Raji (cell line): ENCODE data around the gene DECR2.

Experiments used
- POLR2A ChIP-seq: IDR thresholded peaks from 2 replicates; pipeline ENCODE4 v1.6.1; 2011; ENCODE audit warnings: low read depth, low read length, control low read depth; ENCODE audit not compliant: insufficient read depth

The DECR2 gene

DNA sequence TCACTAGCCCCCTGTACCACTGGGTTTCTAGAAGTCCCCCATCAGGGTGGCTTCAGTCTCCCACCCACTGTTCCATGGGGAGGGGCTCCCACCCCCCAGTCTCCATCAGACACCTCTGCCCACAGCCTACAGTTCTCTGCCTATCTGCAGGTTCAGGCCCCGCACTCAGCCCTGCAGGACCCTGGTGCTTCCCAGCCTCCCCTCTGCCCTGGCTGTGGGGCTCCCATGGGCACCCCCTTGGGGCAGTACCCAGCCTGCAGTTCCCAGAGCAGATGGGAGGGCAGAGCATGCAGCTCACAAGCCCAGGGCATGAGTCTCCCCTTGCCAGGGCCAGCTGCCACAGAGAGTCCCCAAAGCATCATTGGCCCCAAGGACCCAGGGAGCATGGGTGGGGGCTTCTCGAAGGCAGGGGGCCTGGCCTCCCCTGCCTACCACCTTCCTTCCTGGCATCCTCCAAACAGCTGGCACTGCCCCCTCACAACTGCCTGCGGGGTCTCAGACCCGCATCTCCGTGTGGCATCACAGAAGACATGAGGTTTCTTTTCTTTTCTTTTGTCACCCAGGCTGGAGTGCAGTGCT, 28.6 kb upstream of the DECR2 start:
- no peak for TF ChIP-seq POLR2A

DNA sequence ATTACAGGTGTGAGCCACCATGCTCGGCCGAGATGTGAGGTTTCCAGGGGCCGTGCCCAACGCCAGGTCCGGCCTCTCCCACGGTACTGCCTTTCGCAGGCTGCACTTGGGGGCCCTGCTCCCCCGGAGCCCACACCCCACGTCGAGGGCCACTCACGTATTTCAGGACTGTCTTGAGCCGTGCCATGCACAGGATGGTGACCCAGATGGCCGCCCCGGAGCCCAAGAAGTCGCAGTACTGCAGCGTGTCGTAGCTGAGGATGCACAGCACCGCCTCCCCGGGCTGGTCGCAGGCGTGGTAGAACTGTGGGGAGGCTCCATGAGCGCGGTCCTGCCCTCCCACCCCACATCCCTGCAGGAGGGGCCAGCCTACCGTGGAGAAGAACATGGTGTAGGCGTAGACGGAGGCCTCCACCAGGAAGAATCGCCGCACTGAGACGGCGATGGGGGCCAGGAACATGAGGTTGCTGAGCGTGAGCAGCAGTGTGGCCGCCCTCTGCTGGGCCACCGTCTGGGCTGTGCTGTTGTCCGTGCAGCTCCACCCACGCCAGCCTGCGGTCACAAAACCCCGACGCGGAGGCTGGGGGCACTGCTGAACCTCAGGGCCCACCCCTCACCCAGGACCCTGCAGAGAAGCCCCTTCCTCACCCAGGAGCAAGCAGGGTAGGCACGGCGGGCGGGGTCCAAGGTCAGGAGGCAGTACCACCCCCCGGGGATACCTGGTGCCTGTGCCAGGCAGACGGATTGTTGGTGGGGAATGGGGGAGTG, 27.7 kb upstream of the DECR2 start:
- TF ChIP-seq POLR2A: no peak

DNA sequence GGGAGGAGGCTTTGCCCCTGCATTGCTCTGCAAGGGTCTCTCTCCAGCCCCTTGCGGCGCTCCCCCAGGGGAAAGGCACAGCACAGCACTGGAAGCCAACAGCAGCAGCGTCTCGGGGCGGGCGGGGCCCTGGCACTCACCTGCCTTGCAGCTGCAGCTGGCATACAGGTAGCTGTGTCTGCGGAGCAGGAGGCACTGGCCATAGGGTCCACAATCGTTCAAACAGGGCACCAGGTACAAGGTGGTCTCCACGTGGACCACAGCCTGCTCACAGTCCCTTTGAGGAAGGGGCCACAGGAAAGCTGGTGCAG, 27.1 kb upstream of the DECR2 start:
- TF ChIP-seq POLR2A: no peak

DNA sequence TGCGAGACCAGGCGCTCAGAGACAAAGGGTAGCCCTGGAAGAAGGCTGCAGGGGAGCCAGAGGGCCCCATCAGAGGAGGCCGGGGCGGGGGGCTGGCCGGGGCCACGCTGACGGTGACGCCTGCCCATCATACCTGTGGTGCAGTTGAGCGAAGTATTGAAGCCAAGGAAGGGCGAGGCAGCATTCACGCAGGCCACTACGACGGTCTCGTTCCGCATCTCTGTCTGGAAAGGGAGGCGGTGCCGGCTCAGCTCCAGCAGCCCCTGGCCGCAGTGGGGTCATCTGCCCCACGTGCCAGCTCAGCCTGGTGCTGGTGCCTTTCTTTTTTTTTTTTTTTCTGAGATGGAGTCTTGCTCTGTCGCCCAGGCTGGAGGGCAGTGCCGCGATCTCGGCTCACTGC, 26.5 kb upstream of the DECR2 start:
- no peak for TF ChIP-seq POLR2A

DNA sequence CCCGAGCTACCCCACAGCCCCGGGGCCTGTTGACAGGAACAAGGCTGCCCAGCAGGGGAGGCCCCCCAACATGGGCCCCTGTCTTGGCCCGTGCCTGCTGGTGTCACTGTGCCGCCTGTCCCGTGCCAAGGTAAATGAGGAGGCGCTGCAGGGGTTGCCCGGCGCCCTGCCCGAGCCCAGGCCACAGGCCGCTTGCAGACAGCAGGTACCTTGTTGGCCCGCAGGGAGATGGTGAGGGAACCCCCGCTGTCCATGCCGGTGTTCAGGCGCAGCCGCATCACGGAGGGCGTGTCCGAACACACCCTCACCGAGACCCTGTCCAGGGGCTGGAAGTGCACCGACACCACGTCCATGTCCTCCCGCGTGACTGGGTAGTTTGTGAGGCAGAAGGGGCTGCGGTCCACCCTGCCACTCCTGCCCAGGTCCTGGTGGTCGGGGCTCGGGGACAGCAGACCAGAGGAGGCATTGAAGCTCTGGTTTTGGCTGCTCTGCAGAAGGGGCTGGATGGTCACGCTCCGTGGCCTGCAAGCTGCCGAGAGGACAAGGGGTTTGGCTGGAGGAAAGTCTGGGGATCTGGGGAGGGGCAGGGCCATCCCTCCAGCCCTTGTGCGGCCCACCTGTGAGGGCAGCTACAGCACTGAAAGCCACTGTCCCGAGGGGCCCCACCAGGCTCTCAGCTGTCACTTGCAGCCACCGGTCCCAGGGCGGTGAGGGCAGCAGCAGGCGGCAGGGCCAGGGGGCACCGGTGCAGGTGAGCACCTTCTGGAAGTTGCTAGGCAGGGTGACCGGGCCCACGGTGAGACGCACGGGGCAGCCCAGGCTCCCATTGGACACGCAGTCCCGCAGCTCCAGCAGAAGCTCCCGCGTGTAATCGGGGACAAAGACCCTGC, 25.5 kb upstream of the DECR2 start:
- TF ChIP-seq POLR2A: no peak

DNA sequence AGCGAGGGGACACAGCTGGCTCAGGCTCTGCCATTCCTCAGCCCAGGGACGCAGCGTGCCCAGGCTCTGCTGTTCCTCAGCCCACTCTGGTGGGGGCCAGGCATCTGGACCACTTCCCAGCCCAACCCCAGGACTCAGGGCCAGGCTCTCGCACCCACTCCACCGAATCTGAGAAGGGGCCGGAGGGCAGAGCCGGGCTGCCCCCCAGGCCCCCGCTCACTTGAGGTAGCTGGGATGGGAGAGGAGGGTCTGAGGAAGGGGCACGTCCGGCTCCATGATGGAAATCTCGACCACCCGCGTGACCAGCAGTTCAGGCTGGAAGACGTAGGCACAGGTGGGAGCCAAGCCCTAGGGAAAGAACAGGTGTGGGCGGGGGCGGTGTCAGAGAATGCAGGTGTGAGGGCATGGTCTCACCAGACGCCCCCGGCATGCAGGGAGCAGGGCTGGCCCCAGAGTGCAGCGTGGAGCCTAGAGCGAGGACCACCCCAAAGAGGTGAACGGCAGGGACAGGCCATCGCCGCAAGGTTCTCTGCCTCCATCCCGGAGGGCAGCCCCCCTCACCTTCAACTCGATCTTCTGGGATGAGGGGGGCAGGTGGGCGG, 24.8 kb upstream of the DECR2 start:
- TF ChIP-seq POLR2A: no peak

DNA sequence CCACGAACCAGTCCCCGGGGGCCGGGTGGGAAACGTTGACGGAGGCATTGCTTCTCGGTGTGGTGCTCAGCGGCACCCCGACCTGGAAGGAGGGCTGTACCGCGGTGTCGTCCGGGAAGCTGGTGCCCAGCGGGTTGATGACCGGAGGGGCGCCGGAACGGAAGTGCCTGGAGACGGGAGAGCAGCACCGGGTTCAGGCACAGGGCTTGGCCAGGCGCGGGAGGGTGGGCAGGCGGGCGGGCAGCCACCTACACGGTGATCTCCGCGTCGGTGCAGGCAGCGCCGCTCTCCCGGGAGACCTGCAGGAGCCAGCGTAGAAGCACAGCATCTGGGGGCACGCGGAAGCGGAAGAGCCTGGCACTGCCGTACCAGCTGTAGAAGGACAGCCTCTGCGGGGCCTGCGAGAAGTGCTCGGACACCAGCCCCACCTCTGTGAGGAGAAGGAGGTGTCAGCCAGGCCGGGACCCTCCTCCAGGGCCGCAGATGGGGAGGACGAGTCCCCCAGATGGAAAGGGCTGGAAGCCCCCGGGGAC, 24.2 kb upstream of the DECR2 start:
- TF ChIP-seq POLR2A: no peak

DNA sequence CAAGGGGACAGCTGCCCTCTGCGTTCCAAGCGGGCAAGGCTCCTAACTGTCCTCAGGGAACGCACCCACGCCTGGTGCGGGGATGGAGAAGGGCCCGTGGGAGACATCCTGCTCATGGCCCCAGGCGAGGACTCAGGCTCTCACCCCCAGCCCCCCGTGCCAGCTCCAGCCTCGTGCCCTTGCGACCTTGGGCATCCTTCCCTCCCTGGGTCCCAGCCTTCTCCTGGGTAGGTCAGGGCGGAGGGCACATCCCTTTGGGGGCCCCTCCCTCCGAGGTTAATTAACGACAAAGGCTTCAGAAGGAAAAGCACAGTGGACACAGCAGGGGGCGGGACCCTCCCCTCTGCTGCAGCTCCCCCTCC, 22.9 kb upstream of the DECR2 start:
- TF ChIP-seq POLR2A: no peak

DNA sequence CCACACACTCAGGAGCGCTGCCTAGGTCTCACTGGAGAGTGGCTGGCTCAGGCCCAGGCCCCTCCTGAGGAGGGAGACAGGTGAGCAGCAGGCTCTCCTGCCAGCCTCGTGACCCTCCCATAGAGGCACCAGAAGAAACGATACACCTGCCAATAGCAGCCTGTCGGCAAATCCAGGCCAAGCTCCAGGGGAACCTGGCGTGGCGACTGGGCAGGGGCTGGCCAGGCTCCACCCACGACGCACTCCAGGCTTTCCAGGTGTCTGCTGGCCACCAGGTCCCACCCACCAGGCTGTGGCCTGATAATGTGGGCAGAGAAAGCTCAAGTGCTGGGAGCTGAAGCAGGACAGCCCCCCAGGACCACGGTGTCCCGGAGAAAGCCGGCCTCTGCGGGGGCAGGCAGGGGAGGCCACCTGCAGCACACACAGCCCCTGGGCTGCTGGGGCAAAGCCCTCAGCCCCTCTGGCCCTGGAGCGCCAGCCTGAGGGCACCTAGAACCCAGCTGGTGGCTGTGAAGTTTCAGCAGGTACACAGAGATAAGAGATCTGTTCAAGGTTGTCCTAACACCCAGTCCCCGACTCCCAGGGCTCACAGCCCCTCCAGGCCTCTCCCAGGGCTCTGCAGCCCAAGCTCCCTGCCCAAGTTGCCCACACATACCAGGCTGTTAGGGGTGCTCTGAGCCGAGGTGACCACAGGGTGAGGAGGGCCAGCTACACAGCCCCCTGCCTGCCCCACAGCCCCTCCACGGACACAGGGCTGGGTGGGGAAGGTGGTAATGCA, 22.3 kb upstream of the DECR2 start:
- no peak for TF ChIP-seq POLR2A

DNA sequence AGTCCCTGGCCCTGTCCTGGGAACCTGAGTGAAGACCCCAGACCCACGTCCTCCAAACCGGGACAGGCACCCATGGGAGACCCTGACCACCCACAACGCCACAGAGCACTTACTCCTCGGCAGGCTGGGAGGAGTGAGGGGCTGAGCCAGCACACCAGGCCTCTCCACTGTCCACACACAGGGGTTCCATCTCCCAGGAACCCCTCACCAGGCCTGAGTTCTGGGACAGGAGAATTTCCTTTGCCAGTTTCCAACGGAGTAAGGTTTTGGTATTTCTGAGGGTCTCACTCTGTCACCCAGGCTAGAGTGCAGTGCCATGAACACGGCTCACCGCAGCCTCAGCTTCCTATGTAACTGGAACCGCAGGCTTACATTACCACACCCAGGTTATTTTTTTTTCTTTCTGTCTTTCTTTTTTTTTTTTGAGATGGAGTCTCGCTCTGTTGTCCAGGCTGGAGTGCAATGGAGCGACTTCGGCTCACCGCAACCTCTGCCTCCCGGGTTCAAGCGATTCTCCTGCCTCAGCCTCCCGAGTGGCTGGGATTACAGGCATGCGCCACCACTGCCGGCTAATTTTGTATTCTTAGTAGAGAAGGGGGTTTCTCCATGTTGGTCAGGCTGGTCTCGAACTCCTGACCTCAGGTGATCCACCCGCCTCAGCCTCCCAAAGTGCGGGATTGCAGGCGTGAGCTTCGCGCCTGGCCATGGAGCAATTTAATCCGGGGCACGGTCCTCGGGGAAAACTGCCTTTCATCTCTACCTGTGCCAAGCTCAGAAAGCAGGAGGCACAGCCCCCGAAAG, 21.5 kb upstream of the DECR2 start:
- TF ChIP-seq POLR2A: no peak

DNA sequence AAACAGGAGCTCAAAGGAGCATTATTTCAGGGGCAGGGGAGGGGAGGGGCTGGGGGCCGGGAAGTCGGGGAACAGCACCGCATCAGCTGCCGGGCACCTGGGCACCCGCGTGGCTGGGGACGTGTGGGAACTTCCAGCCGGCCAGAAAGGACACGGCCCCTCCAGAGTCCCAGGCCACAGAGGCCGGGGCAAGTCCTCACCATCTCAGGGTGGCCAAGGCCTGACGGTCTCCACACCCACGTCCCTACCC, 21.0 kb upstream of the DECR2 start:
- no peak for TF ChIP-seq POLR2A

DNA sequence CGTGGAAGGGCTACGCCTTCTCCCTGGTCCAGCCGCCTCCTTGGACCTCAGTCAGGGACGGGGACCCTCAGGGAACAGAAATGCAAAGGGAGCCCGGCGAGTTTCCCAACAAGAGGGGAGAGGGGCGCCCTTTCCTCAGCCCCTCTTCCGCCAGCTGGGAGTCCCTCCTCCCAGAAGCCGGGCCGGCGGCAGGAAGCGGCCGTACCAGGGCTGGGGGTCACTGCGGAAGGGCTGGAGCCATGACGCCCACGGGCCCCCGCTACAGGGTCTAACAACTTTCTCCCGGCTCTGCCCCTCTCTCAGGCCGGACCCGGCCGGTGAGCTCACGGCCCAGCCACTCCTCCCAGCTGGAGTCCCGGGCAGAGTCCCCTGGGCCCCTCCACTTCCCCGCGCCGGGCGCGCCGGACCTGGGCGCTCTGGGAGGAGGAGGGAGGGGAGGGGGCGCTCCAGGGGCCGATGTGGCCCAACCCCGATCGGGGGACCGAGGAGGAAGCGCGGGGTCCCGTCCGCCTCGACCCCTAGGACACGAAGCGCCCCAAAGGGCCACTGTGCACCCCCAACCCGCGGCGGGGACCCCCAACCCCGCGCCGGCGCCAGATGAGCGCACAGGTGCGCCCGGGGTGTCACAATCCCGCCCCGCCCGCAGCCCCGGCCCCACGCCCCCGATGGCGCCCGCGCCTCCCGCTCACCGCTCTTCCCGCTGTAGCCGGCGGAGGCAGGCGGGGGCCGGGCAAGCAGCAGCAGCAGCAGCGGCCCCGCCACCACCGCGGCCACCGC, 20.5 kb upstream of the DECR2 start:
- no peak for TF ChIP-seq POLR2A
